HG02588 (cell line): ENCODE results near the gene DNAJC1.
"Not testable (repeated sequence)": the region's sequence is repeated elsewhere in the genome, so short reads cannot be mapped to it uniquely, and the experiment has no call there.

ENCODE experiments used
- ATAC-seq: cut with Tn5 transposase; IDR thresholded peaks from one replicate; pipeline ENCODE4 v1.9.1; 2021; ENCODE audit warnings: mild to moderate bottlenecking, moderate library complexity; ENCODE audit not compliant: unreplicated experiment

The DNAJC1 gene

GRCh38 chr10:21910798-21911197, 92.7 kb downstream of the DNAJC1 start:
- no peak for ATAC-seq

- no peak for ATAC-seq
These were observed 96.1 kb downstream of the DNAJC1 start for GRCh38 chr10:21907436-21907835.

DNA sequence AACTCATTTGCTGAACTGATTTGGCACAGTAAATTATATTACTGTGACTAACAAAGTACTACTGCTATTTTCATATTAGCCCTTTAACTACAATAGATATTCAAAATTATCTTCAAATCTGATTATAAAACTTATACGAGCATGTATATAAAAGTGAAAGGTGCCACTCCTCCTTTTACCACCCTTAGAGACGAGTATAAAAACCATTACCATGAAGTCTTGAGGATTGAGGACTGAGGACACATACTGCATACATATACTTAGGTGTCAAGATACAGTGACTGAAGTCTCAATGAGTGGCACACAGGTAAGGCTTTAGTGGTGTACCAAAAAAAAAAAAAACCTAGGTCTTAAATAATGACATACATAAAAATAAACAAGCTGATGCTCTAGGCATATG, 98.6 kb downstream of the DNAJC1 start:
- ATAC-seq: no peak

- no peak for ATAC-seq
These were observed 103.8 kb downstream of the DNAJC1 start for GRCh38 chr10:21899736-21900135.

- no peak for ATAC-seq
These were observed 107.6 kb downstream of the DNAJC1 start for GRCh38 chr10:21895932-21896331.

DNA sequence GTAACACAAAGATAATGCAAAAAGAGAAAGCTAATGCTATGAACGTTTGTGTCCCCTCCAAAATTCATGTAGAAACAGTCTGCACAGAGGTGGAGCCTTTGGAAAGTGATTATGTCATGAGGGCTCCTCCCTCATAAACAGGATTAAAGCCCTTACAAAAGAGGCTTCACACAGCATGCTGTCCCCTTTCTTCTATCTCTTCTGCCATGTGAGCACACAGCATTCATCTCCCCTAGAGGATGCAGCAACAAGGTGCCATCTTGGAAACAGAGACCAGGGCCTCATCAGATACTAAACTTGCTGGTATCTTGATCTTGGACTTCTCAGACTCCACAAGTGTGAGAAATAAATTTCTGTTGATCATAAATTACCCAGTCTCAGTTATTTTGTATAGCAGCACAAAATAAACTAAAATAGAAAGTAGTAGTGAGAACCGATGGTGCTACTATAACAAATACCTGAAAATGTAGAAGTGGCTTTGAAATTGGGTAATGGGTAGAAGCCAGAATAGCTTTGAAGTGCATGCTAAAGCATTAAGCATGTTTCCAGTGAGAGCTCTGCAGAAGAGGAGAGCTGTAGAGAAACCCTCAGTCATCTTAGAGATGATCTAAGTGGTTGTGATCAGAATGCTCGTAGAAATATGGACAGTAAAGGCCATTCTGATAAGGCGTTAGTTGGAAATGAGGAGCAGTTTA, 108.7 kb downstream of the DNAJC1 start:
- ATAC-seq: no peak

DNA sequence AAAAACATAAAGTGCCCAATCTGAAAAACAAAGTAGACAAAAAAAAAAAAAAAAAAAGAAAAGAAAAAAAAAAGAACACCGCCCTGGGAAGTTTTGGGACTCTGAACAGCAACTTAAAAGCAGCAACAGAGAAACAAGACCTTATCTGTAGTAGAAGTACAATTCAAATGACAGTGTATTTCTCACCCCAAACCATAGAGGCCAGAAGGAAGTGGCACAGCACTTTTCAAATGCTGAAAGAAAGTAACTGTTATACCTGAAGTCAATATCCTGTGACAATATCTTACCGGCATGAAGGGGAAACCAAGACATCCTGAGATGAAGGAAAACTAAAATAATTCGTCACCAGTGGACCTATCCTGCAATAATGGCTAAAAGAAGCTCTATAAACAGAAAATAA, 112.1 kb downstream of the DNAJC1 start:
- no peak for ATAC-seq

DNA sequence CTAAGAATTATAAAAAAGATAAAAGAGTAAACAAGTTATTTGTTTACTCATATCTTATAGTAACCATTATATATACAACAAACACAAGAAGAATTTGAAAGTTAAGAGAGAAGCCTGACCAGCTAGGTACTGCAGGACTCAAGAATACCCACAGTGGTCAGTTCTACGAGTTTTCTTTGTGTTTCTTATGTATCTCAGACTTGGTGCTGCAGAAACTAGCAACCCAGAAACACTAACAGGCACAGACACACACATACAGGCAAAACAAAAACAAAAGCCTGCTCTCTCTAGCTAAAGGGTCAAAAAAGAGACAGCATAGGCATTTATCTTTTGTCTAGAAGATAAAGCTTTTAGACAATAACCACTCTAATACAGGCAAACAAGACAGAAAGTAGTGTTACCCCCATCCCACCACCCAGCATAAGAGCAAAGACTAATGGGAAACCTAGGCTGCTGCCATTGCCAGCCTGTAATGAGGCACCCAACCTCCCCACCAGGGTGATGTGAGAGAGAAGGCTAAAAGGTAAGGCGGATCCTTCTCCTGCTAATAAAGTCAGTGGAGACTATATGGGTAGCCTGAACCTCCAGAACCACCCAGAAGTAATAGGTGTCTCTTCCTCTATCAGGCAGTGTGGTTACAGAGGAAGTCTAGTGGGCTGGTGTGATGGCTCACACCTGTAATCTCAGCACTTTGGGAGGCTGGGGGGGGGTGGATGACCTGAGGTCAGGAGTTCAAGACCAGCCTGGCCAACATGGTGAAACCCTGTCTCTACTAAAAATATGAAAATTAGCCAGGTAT, 113.9 kb downstream of the DNAJC1 start:
- no peak for ATAC-seq

- peak; percentile 95 for ATAC-seq
These were observed 114.6 kb downstream of the DNAJC1 start for GRCh38 chr10:21888959-21889358.

- ATAC-seq: no peak
These were observed 117.6 kb downstream of the DNAJC1 start for GRCh38 chr10:21885940-21886339.

DNA sequence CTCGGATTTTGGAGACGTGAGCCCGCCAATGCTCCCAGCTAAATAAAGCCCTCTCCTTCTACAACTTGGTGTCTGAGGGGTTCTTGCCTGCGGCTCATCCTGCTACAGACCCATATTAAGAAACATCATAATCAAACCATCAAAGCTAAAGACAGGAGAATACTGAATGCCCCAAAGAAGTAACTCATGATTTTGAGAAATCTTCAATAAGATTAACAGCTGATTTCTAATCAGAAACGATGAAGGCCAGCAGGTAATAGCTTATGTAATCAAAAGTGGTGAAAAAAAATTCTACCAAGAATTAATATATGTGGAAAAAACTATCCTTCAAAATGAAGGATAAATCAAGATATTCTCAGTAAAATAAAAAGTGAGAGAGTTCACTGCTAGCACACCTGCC, 130.3 kb downstream of the DNAJC1 start:
- no peak for ATAC-seq

- not testable (repeated sequence) for ATAC-seq
These were observed 130.8 kb downstream of the DNAJC1 start for GRCh38 chr10:21872771-21873170.

DNA sequence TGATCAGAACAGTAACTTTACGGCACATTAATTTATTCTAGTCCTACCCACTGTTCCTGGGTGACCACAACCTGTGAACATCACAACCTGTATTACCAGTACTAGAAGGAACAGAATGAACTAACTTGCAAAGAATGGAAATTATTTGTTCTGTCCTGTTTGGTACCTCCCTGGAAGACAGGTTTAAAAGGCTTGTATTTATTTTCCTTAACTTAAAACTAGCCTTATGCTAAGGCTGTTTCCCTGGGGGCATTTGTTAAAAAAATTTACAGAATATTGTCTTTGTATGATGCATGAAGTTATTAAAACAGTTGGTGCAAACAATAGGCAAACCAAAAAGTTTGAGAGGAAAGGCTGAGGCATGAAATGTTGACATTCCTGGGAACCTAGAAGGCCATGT, 132.7 kb downstream of the DNAJC1 start:
- no peak for ATAC-seq

DNA sequence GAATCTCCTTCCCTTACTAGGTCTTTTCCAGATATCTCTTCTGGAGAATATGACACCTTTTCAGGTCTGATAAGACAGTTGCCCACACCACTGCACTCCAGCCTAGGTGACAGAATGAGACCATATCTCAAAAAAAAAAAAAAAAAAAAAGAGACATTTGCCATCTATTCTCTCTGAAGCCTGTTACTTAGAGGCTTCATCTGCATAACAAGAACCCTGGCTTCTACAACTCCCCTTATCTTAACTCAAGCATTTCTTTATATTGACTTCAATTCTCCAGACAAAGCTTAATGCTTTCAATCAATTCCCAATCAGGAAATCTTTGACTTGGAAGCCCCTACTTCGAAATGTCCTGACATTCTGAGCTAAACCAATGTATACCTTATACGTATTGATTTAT, 134.4 kb downstream of the DNAJC1 start:
- ATAC-seq: not testable (repeated sequence)

DNA sequence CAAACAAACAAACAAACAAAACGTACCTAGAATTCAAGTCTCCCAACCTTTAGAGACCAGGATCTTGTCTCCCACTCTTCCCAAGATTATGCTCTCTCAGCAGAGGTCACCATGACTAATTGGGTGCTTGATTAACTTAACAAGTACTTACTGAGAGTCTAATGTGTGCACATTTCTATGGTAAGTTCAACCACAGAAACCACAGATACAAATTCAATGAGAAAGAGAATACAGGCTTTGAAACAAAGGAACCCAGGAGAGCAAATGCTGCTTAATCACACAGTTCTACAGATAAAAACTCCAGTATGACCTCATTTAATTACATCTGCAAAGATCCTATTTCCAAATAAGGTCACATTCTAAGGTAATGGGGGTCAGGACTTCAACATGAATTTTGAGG, 142.8 kb downstream of the DNAJC1 start:
- no peak for ATAC-seq

DNA sequence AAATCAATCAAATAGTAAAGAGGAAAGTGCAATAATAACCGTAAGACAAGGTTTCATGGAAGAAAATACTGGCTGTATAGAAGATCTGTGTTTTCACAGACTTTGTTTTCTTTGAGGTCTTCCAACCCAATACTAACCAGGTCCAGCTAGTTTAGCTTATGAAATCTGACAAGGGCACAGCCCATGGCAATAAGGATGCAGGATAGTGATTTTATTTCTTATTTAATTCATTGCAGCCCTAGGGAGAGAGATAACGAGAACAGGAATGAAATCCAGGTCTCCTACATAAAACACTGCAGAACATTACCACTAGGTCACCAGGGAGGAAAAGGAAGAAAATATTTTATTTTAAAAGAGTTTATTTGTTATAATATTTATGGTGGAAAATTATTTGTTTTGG, 145.1 kb downstream of the DNAJC1 start:
- no peak for ATAC-seq

DNA sequence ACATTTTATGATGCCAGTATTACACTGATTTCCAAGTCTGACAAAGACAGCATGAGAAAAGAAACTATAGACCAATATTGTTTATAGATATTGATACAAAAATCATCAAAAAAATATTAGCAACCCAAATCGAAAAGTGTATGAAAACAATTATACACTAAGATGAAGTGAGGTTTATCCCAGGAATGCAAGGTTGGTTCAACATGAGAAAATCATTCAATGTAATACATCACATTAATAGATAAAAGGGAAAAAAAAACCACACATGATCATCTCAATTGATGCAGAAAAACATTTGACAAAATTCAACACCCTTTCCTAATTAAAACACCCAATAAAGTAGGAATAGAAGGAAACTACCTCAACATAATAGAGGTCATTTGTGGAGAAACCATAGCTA, 153.9 kb downstream of the DNAJC1 start:
- ATAC-seq: no peak

DNA sequence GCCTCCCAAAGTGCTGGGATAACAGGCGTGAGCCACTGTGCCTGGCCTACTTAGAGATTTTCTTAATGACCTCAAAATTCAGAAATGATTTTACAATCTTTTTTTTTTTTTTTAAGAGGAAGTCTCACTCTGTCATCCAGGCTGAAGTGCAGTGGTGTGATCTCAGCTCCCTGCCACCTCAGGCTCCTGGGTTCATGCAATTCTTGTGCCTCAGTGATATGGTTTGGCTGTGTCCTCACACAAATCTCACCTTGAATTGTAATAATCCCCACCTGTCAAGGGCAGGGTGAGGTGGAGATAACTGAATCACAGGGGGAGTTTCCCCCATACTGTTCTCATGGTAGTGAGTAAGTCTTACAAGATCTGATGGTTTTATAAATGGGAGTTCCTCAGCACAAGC, 159.9 kb downstream of the DNAJC1 start:
- no peak for ATAC-seq

DNA sequence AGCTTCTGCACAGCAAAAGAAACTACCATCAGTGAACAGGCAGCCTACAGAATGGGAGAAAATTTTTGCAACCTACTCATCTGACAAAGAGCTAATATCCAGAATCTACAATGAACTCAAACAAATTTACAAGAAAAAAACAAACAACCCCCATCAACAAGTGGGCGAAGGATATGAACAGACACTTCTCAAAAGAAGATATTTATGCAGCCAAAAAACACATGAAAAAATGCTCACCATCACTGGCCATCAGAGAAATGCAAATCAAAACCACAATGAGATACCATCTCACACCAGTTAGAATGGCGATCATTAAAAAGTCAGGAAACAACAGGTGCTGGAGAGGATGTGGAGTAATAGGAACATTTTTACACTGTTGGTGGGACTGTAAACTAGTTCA, 162.3 kb downstream of the DNAJC1 start:
- not testable (repeated sequence) for ATAC-seq

DNA sequence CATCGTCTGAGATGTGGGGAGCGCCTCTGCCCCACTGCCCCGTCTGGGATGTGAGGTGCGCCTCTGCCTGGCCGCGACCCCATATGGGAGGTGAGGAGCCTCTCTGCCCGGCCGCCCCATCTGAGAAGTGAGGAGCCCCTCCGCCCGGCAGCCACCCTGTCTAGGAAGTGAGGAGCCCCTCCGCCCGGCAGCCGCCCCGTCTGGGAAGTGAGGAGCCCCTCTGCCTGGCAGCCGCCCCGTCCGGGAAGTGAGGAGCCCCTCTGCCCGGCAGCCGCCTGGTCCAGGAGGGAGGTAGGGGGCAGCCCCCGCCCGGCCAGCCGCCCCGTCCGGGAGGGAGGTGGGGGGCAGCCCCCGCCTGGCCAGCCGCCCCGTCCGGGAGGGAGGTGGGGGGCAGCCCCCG, 166.0 kb downstream of the DNAJC1 start:
- not testable (repeated sequence) for ATAC-seq

GRCh38 chr10:21834574-21834973, 169.0 kb downstream of the DNAJC1 start:
- not testable (repeated sequence) for ATAC-seq

GRCh38 chr10:21832821-21833130, 170.8 kb downstream of the DNAJC1 start:
- no peak for ATAC-seq
